Vagina (tissue), 2 donors: ENCODE data around the gene KDM4C.

Experiments used
- POLR2A ChIP-seq, 2 donors: fragments of 450-650 bp; IDR thresholded peaks; one replicate each; pipeline ENCODE4 v1.6.1; 2017; ENCODE audit warnings: antibody characterized with exemption in 2 of 2, mild to moderate bottlenecking in 2 of 2, moderate library complexity in 2 of 2
- POLR2AphosphoS5 ChIP-seq, 2 donors: sonication (generic); formaldehyde crosslinking; IDR thresholded peaks; one replicate each; pipeline ENCODE4 v1.9.0; 2017; ENCODE audit warnings: antibody characterized with exemption in 2 of 2, mild to moderate bottlenecking in 2 of 2, low read depth in 1 of 2; ENCODE audit not compliant: insufficient read depth in 1 of 2
- TF ChIP-seq, protein P1 (sequence below), 3 experiments: fragments of 450-650 bp in 2 of 3; fragments of 200-600 bp in 1 of 3; sonication (generic) in 1 of 3; IDR thresholded peaks; one replicate each; pipeline ENCODE4 v1.5.1; 2017 to 2019; ENCODE audit warnings: antibody characterized with exemption in 3 of 3, mild to moderate bottlenecking in 2 of 3, moderate library complexity in 2 of 3

DNA sequence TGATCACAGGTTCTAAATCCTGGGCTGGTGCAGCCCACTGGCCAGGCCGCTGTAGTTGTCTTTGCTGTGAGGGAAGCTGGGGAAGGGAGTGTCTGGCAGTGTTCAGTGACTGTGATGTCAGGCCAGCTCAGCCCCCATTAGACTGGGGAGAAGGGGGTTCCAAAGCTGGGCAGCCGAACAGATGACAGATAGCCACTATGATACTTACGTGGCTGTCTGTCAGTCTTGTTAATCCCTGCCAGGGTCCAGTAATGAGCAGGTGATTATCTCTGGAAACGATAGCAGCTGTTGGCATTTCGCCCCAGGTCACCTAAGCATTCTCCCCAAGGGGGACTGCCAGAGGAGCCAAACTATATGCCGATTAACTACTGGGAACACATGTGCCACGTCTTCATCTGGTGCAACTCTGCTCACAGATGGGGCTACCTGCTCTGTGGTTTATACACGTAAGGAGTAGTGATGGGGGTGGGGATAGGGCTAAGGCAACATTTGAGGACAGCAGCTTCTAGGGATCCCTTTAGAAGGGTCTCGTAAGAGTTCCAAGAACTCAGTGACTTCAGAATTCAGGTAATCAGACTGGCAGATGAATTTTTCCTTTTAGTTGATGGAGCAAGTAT lies 396.3 kb downstream of the KDM4C start:
- TF ChIP-seq, protein P1, sequence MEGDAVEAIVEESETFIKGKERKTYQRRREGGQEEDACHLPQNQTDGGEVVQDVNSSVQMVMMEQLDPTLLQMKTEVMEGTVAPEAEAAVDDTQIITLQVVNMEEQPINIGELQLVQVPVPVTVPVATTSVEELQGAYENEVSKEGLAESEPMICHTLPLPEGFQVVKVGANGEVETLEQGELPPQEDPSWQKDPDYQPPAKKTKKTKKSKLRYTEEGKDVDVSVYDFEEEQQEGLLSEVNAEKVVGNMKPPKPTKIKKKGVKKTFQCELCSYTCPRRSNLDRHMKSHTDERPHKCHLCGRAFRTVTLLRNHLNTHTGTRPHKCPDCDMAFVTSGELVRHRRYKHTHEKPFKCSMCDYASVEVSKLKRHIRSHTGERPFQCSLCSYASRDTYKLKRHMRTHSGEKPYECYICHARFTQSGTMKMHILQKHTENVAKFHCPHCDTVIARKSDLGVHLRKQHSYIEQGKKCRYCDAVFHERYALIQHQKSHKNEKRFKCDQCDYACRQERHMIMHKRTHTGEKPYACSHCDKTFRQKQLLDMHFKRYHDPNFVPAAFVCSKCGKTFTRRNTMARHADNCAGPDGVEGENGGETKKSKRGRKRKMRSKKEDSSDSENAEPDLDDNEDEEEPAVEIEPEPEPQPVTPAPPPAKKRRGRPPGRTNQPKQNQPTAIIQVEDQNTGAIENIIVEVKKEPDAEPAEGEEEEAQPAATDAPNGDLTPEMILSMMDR (IDR thresholded peaks at IDR 0.05) = no peak
- no peak for TF ChIP-seq POLR2A (IDR thresholded peaks at IDR 0.05)
- TF ChIP-seq POLR2AphosphoS5 (IDR thresholded peaks at IDR 0.05; ENCODE audit: insufficient read depth in 1 of 2, low read depth in 1 of 2) = no peak
